Adipocyte (in vitro differentiated cells): ENCODE results near the gene ERC1.

Experiments
- DNase-seq: peaks from one replicate; pipeline ENCODE4 v3.0.0-alpha.2; 2015; ENCODE audit warnings: low read depth
- H3K27me3 ChIP-seq: replicated peaks from 2 replicates; pipeline ENCODE4 v1.7.0; 2013; ENCODE audit warnings: mild to moderate bottlenecking, low read length, moderate library complexity; ENCODE audit not compliant: control insufficient read depth, insufficient read depth
- H3K36me3 ChIP-seq: 2 replicates; pipeline ENCODE4 v1.7.0; 2013; ENCODE audit warnings: low read length, mild to moderate bottlenecking, moderate library complexity; ENCODE audit not compliant: control insufficient read depth, insufficient read depth, severe bottlenecking
- H3K4me1 ChIP-seq: 2 replicates; pipeline ENCODE4 v1.7.0; 2013; ENCODE audit warnings: mild to moderate bottlenecking, low read length, moderate library complexity; ENCODE audit not compliant: control insufficient read depth, insufficient read depth
- H3K4me3 ChIP-seq: 2 replicates; pipeline ENCODE4 v1.7.0; 2013; ENCODE audit warnings: mild to moderate bottlenecking, low read length, moderate library complexity
- H3K9ac ChIP-seq: 2 replicates; pipeline ENCODE4 v1.7.0; 2013; ENCODE audit warnings: mild to moderate bottlenecking, low read length, moderate library complexity
- H3K9me3 ChIP-seq: 2 replicates; pipeline ENCODE4 v1.7.0; 2013; ENCODE audit warnings: mild to moderate bottlenecking, low read length, moderate library complexity; ENCODE audit not compliant: control insufficient read depth

ERC1 gene

DNA sequence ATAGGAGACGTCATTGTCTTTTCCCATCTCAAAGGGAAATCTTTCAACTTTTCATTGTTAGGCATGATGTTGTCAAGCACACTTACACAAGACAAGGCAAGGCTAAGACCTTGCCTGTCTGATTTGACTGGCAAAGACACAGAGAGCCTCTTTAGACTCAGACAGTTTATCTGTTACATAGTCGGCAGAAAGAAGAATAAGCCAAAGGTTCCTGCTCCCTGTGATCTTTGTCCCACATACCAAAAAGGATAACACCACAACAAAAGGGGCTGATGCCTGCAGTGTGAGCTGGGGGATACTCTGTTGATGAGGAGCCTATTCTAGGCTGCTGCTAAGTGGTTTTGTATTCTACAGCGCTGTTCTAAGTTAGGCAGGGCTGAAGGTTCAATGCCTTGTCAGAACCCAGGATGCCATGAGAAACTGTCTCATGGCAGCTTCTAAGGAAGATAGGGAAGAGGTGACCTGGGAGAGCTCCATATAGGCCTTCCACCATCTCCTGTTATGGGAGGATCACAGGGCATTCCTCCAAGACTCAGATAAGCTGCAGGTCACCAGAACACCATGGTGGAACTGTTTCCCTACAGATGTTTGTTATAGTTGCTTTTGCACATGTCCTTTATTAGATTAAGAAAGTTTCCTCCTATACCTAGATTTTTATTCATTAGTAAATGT lies 12.7 kb downstream of the ERC1 start:
- Histone ChIP-seq H3K27me3 (no peaks in the 10 kb centered on the region), H3K4me1 (peaks cover 10% of the 10 kb centered on the region), H3K4me3 (no peak overlapping the region), H3K9ac (no peak overlapping the region), H3K36me3 (no peaks in the 10 kb centered on the region), H3K9me3 (no peaks in the 10 kb centered on the region)
- DNase-seq, result no peak

DNA sequence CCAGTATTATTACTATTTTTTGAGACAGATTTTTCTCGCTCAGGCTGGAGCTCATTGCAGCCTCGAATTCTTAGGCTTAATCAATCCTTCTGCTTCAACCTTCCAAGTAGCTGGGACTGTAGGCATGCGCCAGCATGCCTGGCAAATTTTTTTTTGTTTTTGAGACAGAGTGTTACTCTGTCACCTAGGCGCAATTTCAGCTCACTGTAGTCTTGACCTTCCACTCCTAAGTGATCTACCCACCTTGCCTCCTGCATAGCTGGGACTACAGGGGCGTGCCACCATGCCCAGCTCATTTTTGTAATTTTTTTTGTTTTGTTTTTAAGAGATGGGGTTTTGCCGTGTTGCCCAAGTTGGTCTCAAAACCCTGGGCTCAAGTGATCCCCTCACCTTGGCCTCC lies 15.2 kb downstream of the ERC1 start:
- Histone ChIP-seq H3K4me1 (peaks cover 10% of the 10 kb centered on the region), H3K4me3 (no peak overlapping the region), H3K9me3 (no peaks in the 10 kb centered on the region), H3K9ac (no peak overlapping the region), H3K27me3 (no peaks in the 10 kb centered on the region), H3K36me3 (no peaks in the 10 kb centered on the region)
- DNase-seq, result no peak

DNA sequence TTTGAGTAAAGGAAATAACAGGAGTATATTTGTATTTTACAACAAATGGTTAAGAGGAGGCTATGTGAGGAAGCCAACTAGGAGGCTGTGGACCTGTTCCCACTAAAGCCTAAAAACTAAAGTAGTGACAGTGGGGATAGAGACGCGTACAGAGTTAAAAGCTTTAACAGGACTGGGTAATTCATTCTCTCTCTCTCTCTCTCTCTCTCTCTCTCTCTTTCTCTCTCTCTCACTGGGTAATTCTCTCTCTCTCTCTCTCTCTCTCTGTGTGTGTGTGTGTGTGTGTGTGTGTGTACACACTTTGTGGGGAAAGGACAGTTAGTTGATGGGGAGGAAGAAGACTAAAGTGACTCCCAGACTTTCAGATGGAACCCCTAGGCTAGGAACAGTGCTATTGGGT lies 16.3 kb downstream of the ERC1 start:
- no peaks in the 10 kb centered on the region for H3K9me3 ChIP-seq
- DNase-seq, result no peak
- no peak overlapping the region for H3K9ac ChIP-seq
- H3K36me3 ChIP-seq, result no peaks in the 10 kb centered on the region
- H3K4me1 ChIP-seq, result peaks cover 10% of the 10 kb centered on the region
- H3K27me3 ChIP-seq, result no peaks in the 10 kb centered on the region
- H3K4me3 ChIP-seq, result no peak overlapping the region

DNA sequence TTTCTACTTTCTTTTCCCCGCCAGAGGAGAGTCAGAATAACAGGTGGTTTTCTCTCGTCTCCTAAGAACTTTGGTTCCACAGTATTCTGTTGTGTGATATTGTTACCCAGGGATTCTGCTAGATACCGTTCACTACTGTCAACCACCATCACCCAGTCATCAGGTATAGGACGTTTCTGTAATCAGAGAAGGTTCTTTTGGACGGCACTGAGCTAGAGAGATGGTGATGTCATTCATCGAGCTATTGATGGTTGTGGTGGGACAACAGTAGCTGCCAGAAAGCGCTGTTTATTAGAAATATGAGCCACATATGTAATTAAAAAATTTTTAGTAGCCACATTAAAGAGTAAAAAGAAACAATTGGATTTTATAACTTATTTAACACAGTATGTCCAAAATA lies 17.0 kb downstream of the ERC1 start:
- Histone ChIP-seq H3K4me3 (no peak overlapping the region), H3K4me1 (peaks cover 10% of the 10 kb centered on the region), H3K9ac (no peak overlapping the region), H3K27me3 (no peaks in the 10 kb centered on the region), H3K9me3 (no peaks in the 10 kb centered on the region), H3K36me3 (no peaks in the 10 kb centered on the region)
- DNase-seq, result no peak

DNA sequence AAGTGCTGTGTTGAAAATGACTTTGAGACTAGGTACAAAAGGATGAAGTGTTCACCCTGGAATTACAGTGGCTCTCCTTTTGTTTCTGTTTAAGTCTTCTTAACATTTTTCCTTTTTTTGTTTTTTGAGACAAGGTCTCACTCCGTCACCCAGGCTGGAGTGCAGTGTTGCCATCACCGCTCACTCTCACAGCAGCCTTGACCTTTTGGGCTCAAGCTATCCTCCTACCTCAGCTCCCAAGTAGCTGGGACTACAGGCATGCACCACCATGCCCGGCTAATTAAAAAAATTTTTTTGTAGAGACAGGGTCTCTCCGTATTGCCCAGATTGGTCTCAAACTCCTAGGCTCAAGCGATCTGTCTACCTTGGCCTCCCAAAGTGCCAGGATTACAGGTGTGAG lies 20.1 kb downstream of the ERC1 start:
- no peak overlapping the region for H3K4me3 ChIP-seq

DNA sequence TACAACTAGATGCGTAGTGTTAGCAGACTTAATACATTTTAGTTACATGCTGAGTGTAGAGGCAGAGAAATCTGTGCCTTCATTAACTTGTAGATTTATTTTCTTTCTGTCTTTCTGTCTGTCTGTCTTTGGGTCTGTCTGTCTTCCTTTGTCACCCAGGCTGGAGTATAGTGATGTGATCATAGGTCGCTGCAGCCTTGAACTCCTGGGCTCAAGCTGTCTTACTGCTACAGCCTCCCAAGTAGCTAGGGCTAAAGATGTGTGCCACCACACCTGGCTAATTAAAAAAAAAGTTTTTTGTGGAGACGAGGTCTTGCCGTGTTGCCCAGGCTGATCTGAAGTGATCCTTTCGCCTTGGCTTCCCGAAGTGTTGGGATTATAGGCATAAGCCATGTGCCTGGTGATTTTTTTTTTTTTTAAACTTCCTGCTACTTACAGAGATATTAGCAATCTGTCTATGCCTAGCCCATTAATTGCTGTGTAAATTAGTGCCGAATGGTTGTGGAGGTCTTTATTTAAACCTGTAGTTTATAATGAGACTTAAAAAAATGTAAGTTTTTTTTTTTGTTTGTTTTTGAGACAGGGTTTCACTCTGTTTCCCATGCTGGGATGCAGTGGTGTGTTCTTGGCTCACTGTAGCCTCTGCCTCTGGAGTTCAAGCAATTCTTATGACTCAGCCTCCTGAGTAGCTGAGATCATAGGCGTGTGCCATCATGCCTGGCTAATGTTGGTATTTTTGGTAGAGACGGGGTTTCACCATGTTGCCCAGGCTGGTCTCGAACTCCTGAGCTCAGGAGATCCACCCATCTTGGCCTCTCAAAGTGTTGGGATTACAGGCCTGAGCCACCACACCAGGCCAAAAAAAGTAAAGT lies 22.8 kb downstream of the ERC1 start:
- DNase-seq, result peak; percentile 71
- Histone ChIP-seq H3K4me1 (peaks cover 10% of the 10 kb centered on the region), H3K4me3 (no peak overlapping the region), H3K36me3 (no peaks in the 10 kb centered on the region), H3K9me3 (no peaks in the 10 kb centered on the region), H3K27me3 (no peaks in the 10 kb centered on the region), H3K9ac (peak overlapping the region; percentile 40)

More for the DNA sequence above, 20.1 kb downstream of the ERC1 start:
- H3K27me3 ChIP-seq, result no peaks in the 10 kb centered on the region
- no peak for DNase-seq
- peaks cover 10% of the 10 kb centered on the region for H3K4me1 ChIP-seq
- H3K9me3 ChIP-seq, result no peaks in the 10 kb centered on the region
- H3K9ac ChIP-seq, result no peak overlapping the region
- H3K36me3 ChIP-seq, result no peaks in the 10 kb centered on the region

DNA sequence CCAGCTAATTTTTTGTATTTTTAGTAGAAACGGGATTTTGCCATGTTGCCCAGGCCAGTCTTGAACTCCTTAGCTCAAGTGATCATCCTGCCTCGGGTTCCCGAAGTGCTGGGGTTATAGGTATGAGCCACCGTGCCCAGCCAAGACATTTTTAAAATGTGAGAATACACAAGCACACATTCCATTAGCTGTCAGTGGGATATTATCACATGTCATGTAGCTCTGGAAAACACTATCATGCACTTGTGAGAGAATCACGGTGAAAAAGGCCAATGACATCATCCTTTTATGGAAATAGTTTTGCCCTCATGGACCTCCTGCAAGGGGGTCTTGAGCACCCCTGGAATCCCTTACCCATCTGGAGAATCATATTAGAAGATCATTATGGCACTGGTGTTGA lies 28.3 kb downstream of the ERC1 start:
- Histone ChIP-seq H3K36me3 (no peaks in the 10 kb centered on the region), H3K27me3 (no peaks in the 10 kb centered on the region), H3K4me1 (no peaks in the 10 kb centered on the region), H3K9me3 (no peaks in the 10 kb centered on the region), H3K9ac (no peak overlapping the region), H3K4me3 (no peak overlapping the region)
- no peak for DNase-seq

DNA sequence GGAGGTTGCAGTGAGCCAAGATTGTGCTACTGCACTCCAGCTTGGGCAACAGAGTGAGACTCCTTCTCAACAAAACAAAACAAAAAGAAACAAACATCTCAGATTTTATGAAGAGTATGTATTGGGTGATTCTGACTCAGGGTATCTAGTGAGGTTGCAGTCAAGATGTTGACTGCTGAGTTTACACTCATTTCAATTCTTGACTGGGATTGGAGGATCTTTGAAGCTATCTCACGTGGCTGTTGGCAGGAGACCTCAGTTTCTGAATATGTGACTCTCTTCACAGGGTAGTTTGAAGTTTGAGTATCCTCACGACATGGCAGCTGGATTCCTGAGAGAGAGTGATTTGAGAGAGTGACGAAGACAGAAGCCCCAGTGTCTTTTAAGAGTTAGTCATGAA lies 29.4 kb downstream of the ERC1 start:
- Histone ChIP-seq H3K36me3 (no peaks in the 10 kb centered on the region), H3K4me1 (no peaks in the 10 kb centered on the region), H3K9ac (no peak overlapping the region), H3K27me3 (no peaks in the 10 kb centered on the region), H3K9me3 (no peaks in the 10 kb centered on the region), H3K4me3 (no peak overlapping the region)
- DNase-seq, result no peak

DNA sequence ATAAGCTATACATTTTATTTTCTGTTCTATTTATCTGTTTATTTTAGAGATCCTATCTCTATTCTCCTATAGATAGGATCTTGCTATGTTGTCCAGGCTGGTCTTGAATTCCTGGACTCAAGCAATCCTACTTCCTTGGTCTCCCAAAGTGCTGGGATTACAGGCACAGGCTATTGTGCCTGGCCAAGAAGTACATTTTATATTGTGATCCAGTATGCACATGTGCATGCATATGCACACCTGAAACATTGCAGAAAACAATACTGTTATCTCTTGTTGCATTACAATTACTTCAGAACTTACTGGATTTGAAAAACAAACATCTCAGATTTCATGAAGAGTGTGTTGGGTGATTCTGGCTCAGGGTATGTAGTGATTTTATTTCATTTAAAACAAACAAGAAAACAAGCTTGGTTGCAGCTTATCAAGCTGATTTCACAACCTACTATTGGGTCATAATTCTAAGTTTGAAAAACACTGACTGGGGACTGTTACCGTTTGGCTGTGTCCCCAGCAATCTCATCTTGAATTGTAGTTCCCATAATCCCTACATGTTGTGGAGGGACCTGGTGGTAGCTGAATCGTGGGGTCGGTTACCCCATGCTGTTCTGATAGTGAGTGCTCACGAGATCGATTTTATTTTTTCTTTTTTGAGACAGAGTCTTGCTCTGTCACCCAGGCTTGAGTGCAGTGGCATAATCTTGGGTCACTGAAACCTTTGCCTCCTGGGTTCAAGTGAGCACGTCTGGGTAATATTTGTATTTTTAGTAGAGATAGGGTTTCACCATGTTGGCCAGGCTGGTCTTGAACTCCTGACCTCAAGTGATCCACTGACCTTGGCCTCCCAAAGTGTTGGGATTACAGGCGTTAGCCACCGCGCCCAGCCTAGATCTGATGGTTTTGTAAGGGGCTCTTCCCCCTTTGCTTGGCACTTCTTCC lies 31.3 kb downstream of the ERC1 start:
- H3K27me3 ChIP-seq, result no peaks in the 10 kb centered on the region
- no peaks in the 10 kb centered on the region for H3K36me3 ChIP-seq
- peaks cover 4% of the 10 kb centered on the region for H3K9me3 ChIP-seq
- no peak overlapping the region for H3K9ac ChIP-seq
- peak; percentile 64 for DNase-seq
- H3K4me1 ChIP-seq, result no peaks in the 10 kb centered on the region
- H3K4me3 ChIP-seq, result no peak overlapping the region

DNA sequence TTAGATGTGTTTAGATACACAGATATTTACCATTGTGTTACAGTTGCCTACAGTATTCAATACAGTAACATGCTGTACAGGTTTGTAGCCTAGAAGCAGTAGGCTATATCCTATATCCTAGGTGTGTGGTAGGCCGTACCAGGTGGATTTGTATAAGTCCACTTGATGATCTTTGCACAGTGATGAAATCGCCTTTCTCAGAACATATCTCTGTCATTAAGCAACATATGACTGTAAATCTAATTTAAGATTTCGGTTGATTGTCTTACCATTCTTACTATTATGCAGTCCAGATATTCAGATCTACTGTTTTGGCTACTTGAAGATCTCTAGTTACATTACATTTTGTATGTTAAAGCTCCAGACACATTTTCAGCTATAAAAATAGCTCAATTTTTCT lies 39.8 kb downstream of the ERC1 start:
- Histone ChIP-seq H3K9ac (no peak overlapping the region), H3K36me3 (peaks cover 18% of the 10 kb centered on the region), H3K4me1 (no peaks in the 10 kb centered on the region), H3K4me3 (no peak overlapping the region), H3K27me3 (no peaks in the 10 kb centered on the region), H3K9me3 (peaks cover 4% of the 10 kb centered on the region)
- DNase-seq, result no peak

DNA sequence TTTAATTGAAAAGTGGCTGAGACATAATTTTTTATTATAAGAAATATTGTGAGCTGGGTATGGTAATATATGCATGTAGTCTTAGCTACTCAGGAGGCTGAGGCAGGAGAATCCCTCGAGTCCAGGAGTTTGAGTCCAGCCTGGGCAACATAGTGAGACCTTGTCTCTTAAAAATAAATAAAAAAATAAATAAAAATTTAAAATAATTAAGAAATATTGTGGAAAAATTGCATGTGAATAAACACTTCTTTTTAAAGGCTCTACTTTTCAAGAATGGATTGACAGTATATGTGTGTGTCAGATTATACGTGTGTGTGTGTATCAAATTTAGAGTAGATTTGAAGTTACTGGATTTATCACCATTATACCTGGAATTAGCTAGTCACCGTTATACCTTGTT lies 43.2 kb downstream of the ERC1 start:
- H3K36me3 ChIP-seq, result peaks cover 3% of the 10 kb centered on the region
- H3K9me3 ChIP-seq, result no peaks in the 10 kb centered on the region
- H3K4me3 ChIP-seq, result no peak overlapping the region
- no peak overlapping the region for H3K9ac ChIP-seq
- no peaks in the 10 kb centered on the region for H3K27me3 ChIP-seq
- peaks cover 9% of the 10 kb centered on the region for H3K4me1 ChIP-seq
- DNase-seq, result no peak
